ENCODE results near the gene KSR1.

The KSR1 gene

GRCh38 chr17:27573548-27573947, 117.3 kb downstream of the KSR1 start:
- no peak for DNase-seq

GRCh38 chr17:27573971-27574525, 117.8 kb downstream of the KSR1 start:
- DNase-seq, result no peak

DNA sequence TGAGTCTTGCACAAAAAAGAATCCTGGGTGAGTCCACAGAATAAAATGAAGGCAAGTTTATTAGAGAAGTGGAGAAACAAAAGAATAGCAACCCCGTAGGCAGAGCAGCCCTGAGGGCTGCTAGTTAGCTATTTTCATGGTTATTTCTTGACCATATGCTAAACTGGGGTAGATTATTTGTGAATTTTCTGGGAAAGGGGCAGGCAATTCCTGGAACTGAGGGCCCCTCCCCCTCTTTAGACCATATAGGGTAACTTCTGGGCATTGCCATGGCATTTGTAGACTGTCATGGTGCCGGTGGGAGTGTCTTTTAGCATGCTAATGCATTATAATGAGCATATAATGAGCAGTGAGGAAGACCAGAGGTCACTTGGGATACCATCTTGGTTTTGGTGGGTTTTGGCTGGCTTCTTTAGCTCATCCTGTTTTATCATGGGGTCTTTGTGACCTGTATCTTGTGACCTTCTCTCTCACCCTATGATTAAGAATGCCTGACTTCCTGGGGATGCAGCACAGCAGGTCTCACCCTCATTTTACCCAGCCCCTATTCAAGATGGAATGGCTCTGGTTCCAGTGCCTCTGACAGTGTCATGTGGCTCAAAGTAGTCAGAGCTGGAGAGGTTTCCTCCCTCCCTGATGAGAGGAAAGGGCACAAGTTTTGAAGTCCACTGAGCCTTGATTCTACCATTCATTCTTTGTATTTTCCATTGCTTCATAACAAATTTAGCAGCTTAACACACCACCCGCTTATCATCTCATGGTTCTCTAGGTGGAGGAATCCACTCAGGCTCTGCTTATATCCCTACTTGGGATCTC, 119.1 kb downstream of the KSR1 start:
- DNase-seq, result no peak

GRCh38 chr17:27575912-27576252, 119.6 kb downstream of the KSR1 start:
- no peak for DNase-seq

GRCh38 chr17:27576477-27577083, 120.3 kb downstream of the KSR1 start:
- no peak for DNase-seq

GRCh38 chr17:27577121-27577761, 121.0 kb downstream of the KSR1 start:
- no peak for DNase-seq

GRCh38 chr17:27577884-27578717, 121.9 kb downstream of the KSR1 start:
- no peak for DNase-seq

- no peak for DNase-seq
Measured at GRCh38 chr17:27578718-27579085, 122.5 kb downstream of the KSR1 start.

GRCh38 chr17:27579304-27579703, 123.1 kb downstream of the KSR1 start:
- DNase-seq, result no peak

GRCh38 chr17:27579897-27580321, 123.7 kb downstream of the KSR1 start:
- DNase-seq, result no peak

DNA sequence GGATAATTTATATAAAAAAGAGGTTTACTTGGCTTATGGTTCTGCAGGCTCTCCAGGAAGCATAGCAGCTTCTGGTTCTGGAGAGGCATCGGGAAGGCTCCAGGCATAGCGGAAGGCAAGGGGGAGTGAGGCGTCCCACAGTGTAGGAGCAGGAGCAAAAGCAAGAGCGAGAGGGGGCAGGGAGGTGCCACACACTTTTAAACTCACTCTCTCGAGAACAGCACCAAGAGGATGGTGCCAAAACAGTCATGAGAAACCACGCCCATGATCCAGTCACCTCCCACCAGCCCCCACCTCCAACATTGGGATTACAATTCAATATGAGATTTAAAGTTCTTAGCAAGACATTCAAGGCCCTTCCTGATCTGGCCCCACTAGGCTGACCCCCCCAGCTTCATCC, 124.8 kb downstream of the KSR1 start:
- DNase-seq, result no peak

DNA sequence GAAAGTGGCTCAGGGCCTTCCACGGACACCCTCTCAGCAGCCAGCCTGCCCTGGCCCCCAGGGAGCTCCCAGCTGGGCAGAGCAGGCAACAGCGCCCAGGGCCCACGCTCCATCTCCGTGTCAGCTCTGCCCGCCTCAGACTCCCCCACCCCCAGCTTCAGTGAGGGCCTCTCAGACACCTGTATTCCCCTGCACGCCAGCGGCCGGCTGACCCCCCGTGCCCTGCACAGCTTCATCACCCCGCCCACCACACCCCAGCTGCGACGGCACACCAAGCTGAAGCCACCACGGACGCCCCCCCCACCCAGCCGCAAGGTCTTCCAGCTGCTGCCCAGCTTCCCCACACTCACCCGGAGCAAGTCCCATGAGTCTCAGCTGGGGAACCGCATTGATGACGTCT, 126.4 kb downstream of the KSR1 start:
- DNase-seq, result no peak

DNA sequence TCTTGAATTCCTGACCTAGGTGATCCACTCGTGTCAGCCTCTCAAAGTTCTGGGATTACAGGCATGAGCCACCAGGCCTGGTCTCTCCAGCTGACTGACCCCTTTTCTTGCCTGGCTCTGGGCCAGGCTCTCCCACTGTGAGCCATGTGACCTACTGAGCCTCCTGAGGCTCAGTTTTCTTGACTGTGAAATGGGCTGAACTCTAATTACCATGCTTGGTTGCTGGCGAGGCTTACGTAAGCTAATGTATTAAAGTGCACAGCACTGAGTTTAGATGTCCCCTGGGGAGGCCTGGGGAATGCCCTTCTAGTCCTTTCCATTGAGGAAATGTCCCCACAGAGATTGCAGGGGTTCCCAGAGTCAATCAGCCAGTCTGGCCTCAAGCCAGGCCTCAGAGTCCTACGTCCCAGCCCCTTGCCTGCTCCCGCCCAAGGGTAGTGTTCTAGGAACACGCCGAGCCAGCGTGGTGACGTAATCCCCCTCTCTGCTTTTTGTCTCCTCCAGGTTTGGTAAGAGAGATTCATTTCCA, 129.0 kb downstream of the KSR1 start:
- DNase-seq, result no peak

DNA sequence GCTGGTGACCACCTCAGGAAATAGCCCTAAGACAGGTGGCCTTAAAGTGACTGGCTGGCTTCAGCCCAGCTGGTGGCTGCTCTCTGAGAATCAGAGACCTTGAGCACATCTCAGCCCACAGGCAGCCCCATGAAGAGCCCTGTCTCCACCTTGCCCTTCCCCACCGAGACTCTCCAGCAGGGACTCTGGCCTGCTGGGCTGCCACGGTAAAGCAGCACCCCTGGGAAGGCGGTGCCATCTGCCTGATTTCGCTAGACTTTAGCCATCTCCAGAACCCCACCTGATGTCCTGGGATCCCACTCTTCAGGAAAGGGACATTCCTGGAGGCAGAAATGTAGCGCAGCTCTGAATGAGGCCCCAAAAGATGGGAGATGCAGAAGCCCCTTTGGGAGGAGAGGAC, 129.5 kb downstream of the KSR1 start:
- DNase-seq, result no peak

GRCh38 chr17:27586203-27586721, 130.0 kb downstream of the KSR1 start:
- DNase-seq, result no peak

- DNase-seq, result no peak
Measured at GRCh38 chr17:27588354-27588753, 132.1 kb downstream of the KSR1 start.

DNA sequence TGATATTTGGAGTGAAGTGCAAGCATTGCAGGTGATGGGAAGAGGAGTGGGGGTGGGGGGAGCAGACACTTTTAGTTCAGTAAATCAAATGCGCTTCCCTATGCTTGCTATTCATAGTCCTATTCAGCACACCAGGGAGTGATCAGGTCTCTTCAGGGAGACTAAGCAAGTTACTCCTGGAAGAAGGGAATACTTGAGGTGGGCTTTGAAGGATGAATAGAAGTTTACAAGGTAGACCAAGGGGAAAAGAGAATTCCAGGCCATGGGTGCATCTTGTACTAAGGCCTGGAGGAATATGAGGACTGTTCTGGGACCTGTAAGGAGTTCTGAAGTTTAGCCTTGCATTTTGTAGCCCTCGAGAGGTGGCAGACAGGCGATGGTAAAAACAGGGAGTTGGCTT, 134.6 kb downstream of the KSR1 start:
- no peak for DNase-seq

- DNase-seq, result no peak
Measured at GRCh38 chr17:27591986-27592385, 135.7 kb downstream of the KSR1 start.

- DNase-seq, result no peak
Measured at GRCh38 chr17:27593232-27593856, 137.1 kb downstream of the KSR1 start.

GRCh38 chr17:27593857-27594255, 137.6 kb downstream of the KSR1 start:
- DNase-seq, result no peak

- DNase-seq, result no peak
Measured at GRCh38 chr17:27595208-27595607, 139.0 kb downstream of the KSR1 start.

GRCh38 chr17:27596096-27596495, 139.8 kb downstream of the KSR1 start:
- no peak for DNase-seq

All from central memory CD4-positive, alpha-beta T cell (primary cell).